GM06990 (cell line): ENCODE data around the gene CLPSL1.

Experiments
- DNase-seq: peaks from one replicate; pipeline ENCODE4 v3.0.0-alpha.2; 2011; ENCODE audit not compliant: insufficient read length; ENCODE audit errors: extremely low read depth
- H3K27me3 ChIP-seq: replicated peaks from 2 replicates; pipeline ENCODE4 v1.6.0; 2011; ENCODE audit warnings: low read length; ENCODE audit not compliant: control insufficient read depth, insufficient read depth
- H3K36me3 ChIP-seq: 2 replicates; pipeline ENCODE4 v1.5.1; 2011; ENCODE audit warnings: low read length; ENCODE audit not compliant: control insufficient read depth, insufficient read depth
- H3K4me3 ChIP-seq: replicated peaks from 2 replicates; pipeline ENCODE4 v1.5.1; 2011; ENCODE audit warnings: low read depth, mild to moderate bottlenecking, control low read depth, low read length
- CTCF ChIP-seq: IDR thresholded peaks from 2 replicates; pipeline ENCODE4 v1.5.1; 2011; ENCODE audit warnings: low read length, control low read depth, mild to moderate bottlenecking, inconsistent platforms; ENCODE audit not compliant: insufficient read depth, poor library complexity, severe bottlenecking

Gene CLPSL1

GRCh38 chr6:35769211-35769610 lies 11.6 kb upstream of the CLPSL1 start:
- no peak overlapping the region for H3K4me3 ChIP-seq
- H3K27me3 ChIP-seq: no peaks in the 10 kb centered on the region; the same call in 1 of the 2 replicates
- TF ChIP-seq CTCF: no peak
- H3K36me3 ChIP-seq: no peaks in the 10 kb centered on the region
- DNase-seq: no peak

- no peaks in the 10 kb centered on the region for H3K27me3 ChIP-seq
- H3K36me3 ChIP-seq: no peaks in the 10 kb centered on the region
- DNase-seq: no peak
- H3K4me3 ChIP-seq: no peak overlapping the region
- TF ChIP-seq CTCF: no peak
Observed at GRCh38 chr6:35771343-35771627, 9.5 kb upstream of the CLPSL1 start.

- H3K36me3 ChIP-seq: no peaks in the 10 kb centered on the region
- no peaks in the 10 kb centered on the region for H3K27me3 ChIP-seq
- no peak overlapping the region for H3K4me3 ChIP-seq
- TF ChIP-seq CTCF: no peak
- DNase-seq: no peak
Observed at GRCh38 chr6:35774116-35774794, 6.6 kb upstream of the CLPSL1 start.

- no peak for TF ChIP-seq CTCF
- DNase-seq: no peak
- H3K27me3 ChIP-seq: no peaks in the 10 kb centered on the region
Observed at GRCh38 chr6:35775031-35775430, 5.8 kb upstream of the CLPSL1 start.

GRCh38 chr6:35776364-35777215 lies 4.2 kb upstream of the CLPSL1 start, which contains the start of gene CLPSL2:
Gene CLPSL2 (plus strand): TSS chr6:35776598. CDS start chr6:35776619, 21 bp downstream.
- TF ChIP-seq CTCF: no peak
- H3K4me3 ChIP-seq: peak within 1 kb of the TSS; percentile 45
- peak; percentile 50 for DNase-seq
- no peaks in the 10 kb centered on the region for H3K36me3 ChIP-seq
- no peaks in the 10 kb centered on the region for H3K27me3 ChIP-seq

More at GRCh38 chr6:35775031-35775430, 5.8 kb upstream of the CLPSL1 start:
- Histone ChIP-seq H3K36me3 (no peaks in the 10 kb centered on the region), H3K4me3 (no peak overlapping the region)
